GM12801 (cell line): ENCODE results near the gene SMARCD1.

Source experiments
- TF ChIP-seq, protein P1 (sequence below): IDR thresholded peaks from one replicate; pipeline ENCODE4 v1.5.1; 2011; ENCODE audit warnings: control low read depth; ENCODE audit not compliant: insufficient read length; ENCODE audit errors: extremely low read depth

SMARCD1 gene

DNA sequence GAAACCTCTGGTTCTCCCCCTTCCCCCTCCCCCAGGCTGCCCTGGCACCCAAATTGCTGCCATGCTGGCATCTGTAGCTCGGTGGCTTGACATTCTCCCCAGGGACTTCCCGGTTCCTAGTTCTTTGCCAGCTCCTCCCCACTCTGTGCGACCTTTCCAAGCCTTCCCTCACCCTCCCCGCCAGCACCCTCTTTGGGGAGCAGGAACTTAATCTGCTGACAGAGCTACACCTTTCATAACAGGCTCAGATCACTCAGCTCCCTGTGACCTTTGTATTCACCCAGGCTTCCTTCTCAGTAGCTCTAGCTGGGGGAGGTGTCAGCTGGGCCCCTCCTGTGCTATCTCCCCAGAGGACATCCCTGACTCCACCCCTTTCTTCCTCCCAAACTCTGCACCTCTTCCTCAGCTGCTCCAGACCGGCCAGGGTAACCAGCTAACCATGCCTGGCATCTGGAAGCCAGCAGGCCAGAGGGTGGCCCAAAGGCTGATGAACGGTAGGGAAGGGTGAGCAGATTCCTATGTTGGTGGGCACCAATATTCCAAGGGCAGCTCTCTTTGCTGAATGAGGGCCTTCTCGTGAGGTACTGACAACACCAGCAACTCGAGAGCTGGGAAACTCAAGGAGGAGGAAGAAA lies 25.1 kb downstream of the SMARCD1 start:
- TF ChIP-seq, protein P1, sequence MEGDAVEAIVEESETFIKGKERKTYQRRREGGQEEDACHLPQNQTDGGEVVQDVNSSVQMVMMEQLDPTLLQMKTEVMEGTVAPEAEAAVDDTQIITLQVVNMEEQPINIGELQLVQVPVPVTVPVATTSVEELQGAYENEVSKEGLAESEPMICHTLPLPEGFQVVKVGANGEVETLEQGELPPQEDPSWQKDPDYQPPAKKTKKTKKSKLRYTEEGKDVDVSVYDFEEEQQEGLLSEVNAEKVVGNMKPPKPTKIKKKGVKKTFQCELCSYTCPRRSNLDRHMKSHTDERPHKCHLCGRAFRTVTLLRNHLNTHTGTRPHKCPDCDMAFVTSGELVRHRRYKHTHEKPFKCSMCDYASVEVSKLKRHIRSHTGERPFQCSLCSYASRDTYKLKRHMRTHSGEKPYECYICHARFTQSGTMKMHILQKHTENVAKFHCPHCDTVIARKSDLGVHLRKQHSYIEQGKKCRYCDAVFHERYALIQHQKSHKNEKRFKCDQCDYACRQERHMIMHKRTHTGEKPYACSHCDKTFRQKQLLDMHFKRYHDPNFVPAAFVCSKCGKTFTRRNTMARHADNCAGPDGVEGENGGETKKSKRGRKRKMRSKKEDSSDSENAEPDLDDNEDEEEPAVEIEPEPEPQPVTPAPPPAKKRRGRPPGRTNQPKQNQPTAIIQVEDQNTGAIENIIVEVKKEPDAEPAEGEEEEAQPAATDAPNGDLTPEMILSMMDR: no peak

DNA sequence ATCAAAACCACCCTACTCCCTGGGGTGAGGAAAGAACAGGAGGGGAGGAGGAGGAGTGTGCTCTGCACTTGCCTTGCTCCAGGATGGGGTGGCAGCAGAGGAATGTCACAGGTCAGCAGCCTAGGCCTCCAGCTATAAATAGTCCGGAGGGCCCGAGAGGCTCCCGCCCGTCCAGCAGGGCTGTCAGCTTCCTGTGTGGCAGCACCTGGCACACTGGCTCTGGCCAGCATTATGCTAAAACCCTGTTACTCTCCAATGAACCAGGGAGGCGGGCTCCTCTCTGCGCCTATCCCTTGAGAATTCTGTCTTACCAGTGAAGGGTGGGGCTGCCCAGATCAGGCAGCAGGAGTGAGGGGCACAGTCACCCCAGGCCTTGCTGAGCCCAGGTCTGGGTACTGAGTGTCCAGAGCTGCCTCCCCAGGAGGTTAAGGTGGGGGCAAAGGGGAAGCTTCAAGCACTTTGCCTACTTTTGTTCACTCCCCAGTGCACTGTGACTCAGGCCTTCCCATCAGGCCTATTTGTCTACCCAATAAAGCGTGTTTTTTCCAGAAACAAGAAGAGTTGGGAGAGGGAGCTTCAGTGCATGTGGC lies 25.7 kb downstream of the SMARCD1 start:
- TF ChIP-seq, protein P1: no peak

DNA sequence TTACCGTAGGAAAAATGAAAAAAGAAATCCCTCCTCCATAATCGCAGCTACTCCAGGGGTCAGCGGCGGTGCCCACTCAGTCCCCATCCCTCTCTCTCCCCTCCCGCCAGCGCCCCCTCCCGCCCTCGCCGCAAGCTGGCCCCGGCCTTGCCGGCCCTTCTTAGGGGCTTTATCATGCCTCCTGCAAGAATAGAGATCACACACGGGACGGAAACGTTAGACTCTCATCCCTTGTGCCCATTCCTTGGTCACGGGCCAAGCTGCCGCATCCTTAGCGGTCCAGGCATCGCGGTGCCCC lies 26.2 kb downstream of the SMARCD1 start:
- TF ChIP-seq, protein P1: no peak

DNA sequence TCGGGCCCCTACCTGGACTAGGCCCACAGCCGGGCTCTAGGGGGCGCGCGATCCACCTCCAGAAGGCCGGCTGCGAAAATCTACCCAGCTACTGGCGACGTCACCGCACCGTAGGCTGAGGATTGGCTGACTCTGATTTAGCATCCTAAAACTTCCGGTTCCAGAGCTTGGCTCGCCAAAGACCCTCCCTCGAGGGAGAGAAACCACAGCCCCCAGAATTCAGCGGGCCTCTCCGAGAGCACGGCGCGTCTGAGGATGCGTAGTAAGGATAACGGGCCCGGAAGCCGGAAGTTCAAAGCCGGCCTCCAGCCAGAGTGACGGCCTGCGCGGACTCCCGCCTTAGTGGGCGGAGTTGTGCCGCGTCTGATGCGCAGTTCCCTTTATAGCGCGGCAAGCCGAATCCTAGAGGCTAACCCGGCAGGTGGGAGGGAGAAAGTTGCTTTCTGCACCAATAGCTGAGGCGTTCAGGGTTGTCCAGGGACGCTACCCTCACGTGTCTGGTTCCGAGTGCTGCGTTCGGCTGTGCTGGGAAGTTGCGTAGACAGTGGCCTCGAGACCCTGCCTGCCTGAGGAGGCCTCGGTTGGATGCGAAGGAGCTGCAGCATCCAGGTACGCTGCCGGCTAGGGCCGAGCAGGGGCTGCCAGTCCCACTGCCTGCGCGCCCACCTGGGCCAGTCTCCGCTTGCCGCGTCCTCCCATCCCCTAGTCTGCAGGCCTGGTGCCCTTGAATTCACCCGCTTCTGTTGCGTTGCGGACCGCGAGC lies 26.7 kb downstream of the SMARCD1 start, which contains the start of gene COX14:
Gene COX14, plus strand, starts transcription at position 544 of the 763 bp plus-strand sequence. CDS start 7,808 bp downstream, outside the sequence.
- TF ChIP-seq, protein P1: no peak

DNA sequence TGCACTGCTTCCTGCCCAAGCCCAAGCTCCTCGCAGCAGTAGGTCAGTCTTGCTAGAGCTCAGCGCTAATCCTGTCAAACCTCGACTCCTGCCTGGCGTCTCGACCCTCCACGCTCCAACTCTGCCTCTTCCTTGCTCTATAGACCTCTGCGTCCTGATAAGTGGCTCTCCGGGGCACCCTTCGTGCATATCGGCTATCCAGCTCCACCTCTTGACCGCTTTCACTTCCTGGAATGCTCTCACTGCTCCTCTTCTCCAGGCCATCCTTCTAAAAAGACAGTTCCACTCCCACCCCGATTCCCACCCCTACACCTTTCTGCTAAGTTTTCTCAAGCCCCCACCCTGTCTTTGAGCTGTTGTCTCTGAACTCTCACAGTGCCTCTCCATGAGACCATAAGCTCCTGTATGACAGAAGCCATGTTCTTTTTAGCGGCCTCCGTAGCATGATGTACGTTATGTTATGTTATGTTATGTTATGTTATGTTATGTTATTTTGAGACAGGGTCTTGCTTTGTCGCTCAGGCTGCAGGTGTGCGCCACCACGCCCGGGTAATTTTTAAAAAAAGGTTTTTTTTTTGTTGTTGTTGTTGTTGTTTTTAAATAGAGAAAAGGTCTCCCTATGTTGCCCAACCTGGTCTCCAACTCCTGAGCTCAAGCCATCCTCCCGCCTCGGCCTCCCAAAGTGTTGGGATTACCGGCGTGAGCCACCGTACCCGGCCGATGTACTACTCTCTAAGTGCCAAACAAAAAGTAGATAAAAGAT lies 27.5 kb downstream of the SMARCD1 start:
- TF ChIP-seq, protein P1: no peak

DNA sequence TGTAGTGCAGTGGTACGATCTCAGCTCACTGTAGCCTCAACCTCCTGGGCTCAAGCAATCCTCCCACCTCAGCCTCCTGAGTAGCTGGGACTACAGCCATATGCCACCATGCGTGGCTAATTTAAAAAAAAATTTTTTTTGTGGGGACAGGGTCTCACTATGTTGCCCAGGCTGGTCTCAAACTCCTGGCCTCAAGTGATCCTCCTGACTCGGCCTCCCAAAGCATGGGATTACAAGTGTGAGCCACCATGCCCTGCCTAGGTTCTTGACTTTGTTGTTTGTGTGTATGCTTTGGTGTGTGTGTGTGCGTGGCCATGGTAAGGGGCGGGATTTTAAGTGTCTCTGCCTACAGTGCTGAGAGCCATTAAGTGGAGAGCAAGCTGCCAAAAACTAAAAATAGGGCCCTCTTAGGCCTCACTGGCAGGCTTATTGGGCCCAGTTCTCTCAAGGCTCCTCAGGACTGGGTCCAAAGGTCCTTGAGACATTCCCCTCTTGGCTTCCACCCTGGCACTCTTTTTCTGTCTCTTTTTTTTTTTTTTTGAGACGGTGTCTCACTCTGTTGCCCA lies 32.0 kb downstream of the SMARCD1 start:
- TF ChIP-seq, protein P1: no peak

DNA sequence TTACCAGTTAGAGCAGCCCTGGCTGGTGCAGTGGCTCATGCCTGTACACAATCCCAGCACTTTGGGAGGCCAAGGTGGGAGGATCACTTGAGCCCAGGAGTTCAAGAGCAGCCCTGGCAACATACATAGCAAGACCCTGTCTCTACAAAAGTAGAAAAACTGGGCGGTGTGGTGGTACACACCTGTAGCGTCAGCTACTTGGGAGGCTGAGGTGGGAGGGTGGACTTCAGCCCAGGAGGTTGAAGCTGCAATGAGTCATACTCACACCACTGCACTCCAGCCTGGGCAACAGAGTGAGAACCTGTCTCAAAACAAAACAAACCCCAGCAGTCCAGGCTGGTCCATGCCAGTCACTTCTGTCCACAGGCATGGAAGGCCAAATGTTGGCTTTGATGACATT lies 34.2 kb downstream of the SMARCD1 start:
- TF ChIP-seq, protein P1: no peak
